Measurements from ENCODE around the gene NCK2.

Gene NCK2

GRCh38 chr2:105803337-105803736, 58.6 kb downstream of the NCK2 start:
- no peak overlapping the region for H3K9ac ChIP-seq (ENCODE audit: low read length)
- no peaks in the 10 kb centered on the region for H3K79me2 ChIP-seq (ENCODE audit: insufficient read depth, low read length)
- no peaks in the 10 kb centered on the region for H3K27me3 ChIP-seq (ENCODE audit: insufficient read depth, low read length)
- H4K20me1 ChIP-seq (ENCODE audit: insufficient read depth, low read length), result no peaks in the 10 kb centered on the region
- no peaks in the 10 kb centered on the region for H3F3A ChIP-seq (ENCODE audit: insufficient read depth, low read length)
- no peak for TF ChIP-seq EZH2 (IDR thresholded peaks at IDR 0.05; ENCODE audit: borderline replicate concordance, low read length)
- no peak for TF ChIP-seq CTCF (IDR thresholded peaks at IDR 0.05; ENCODE audit: low read length)
- H3K4me2 ChIP-seq (ENCODE audit: low read length), result no peak overlapping the region
- no peak overlapping the region for H3K27ac ChIP-seq (ENCODE audit: low read depth, low read length, poor library complexity, severe bottlenecking)
- H2AFZ ChIP-seq (ENCODE audit: low read length), result no peak overlapping the region
- no peak overlapping the region for H3K4me3 ChIP-seq (ENCODE audit: low read depth, low read length, poor library complexity, severe bottlenecking)
- H3K9me3 ChIP-seq (ENCODE audit: low read length), result no peaks in the 10 kb centered on the region
- H3K4me1 ChIP-seq (ENCODE audit: insufficient read depth, low read length, severe bottlenecking), result no peaks in the 10 kb centered on the region
- H3K9me2 ChIP-seq (ENCODE audit: low read depth, low read length), result no peaks in the 10 kb centered on the region
- H3K36me3 ChIP-seq (ENCODE audit: insufficient read depth, low read length), result no peaks in the 10 kb centered on the region

GRCh38 chr2:105803773-105804172, 59.1 kb downstream of the NCK2 start:
- H3K9me3 ChIP-seq (ENCODE audit: low read length), result no peaks in the 10 kb centered on the region
- no peaks in the 10 kb centered on the region for H3F3A ChIP-seq (ENCODE audit: insufficient read depth, low read length)
- no peaks in the 10 kb centered on the region for H3K9me2 ChIP-seq (ENCODE audit: low read depth, low read length)
- H3K4me3 ChIP-seq (ENCODE audit: low read depth, low read length, poor library complexity, severe bottlenecking), result no peak overlapping the region
- no peak overlapping the region for H3K27ac ChIP-seq (ENCODE audit: low read depth, low read length, poor library complexity, severe bottlenecking)
- H3K4me1 ChIP-seq (ENCODE audit: insufficient read depth, low read length, severe bottlenecking), result no peaks in the 10 kb centered on the region
- H3K27me3 ChIP-seq (ENCODE audit: insufficient read depth, low read length), result no peaks in the 10 kb centered on the region
- TF ChIP-seq CTCF (IDR thresholded peaks at IDR 0.05; ENCODE audit: low read length) (no peak), EZH2 (IDR thresholded peaks at IDR 0.05; ENCODE audit: borderline replicate concordance, low read length) (no peak)
- no peaks in the 10 kb centered on the region for H3K36me3 ChIP-seq (ENCODE audit: insufficient read depth, low read length)
- no peak overlapping the region for H3K9ac ChIP-seq (ENCODE audit: low read length)
- H2AFZ ChIP-seq (ENCODE audit: low read length), result no peak overlapping the region
- no peak overlapping the region for H3K4me2 ChIP-seq (ENCODE audit: low read length)
- no peaks in the 10 kb centered on the region for H4K20me1 ChIP-seq (ENCODE audit: insufficient read depth, low read length)
- no peaks in the 10 kb centered on the region for H3K79me2 ChIP-seq (ENCODE audit: insufficient read depth, low read length)

GRCh38 chr2:105804266-105804665, 59.6 kb downstream of the NCK2 start:
- no peaks in the 10 kb centered on the region for H3K9me3 ChIP-seq (ENCODE audit: low read length)
- no peaks in the 10 kb centered on the region for H3K36me3 ChIP-seq (ENCODE audit: insufficient read depth, low read length)
- H3K27me3 ChIP-seq (ENCODE audit: insufficient read depth, low read length), result no peaks in the 10 kb centered on the region

More at GRCh38 chr2:105804266-105804665, 59.6 kb downstream of the NCK2 start:
- H3F3A ChIP-seq (ENCODE audit: insufficient read depth, low read length), result no peaks in the 10 kb centered on the region
- no peak overlapping the region for H3K9ac ChIP-seq (ENCODE audit: low read length)
- H3K4me1 ChIP-seq (ENCODE audit: insufficient read depth, low read length, severe bottlenecking), result no peaks in the 10 kb centered on the region
- no peaks in the 10 kb centered on the region for H3K79me2 ChIP-seq (ENCODE audit: insufficient read depth, low read length)
- no peak overlapping the region for H3K4me3 ChIP-seq (ENCODE audit: low read depth, low read length, poor library complexity, severe bottlenecking)
- no peaks in the 10 kb centered on the region for H4K20me1 ChIP-seq (ENCODE audit: insufficient read depth, low read length)
- TF ChIP-seq EZH2 (IDR thresholded peaks at IDR 0.05; ENCODE audit: borderline replicate concordance, low read length), result no peak
- TF ChIP-seq CTCF (IDR thresholded peaks at IDR 0.05; ENCODE audit: low read length), result no peak
- H3K27ac ChIP-seq (ENCODE audit: low read depth, low read length, poor library complexity, severe bottlenecking), result no peak overlapping the region
- no peaks in the 10 kb centered on the region for H3K9me2 ChIP-seq (ENCODE audit: low read depth, low read length)
- no peak overlapping the region for H2AFZ ChIP-seq (ENCODE audit: low read length)
- no peak overlapping the region for H3K4me2 ChIP-seq (ENCODE audit: low read length)
